DOHH2 (cell line): ENCODE results near the gene MUC21.
"Not testable (repeated sequence)": the region's sequence is repeated elsewhere in the genome, so short reads cannot be mapped to it uniquely, and the experiment has no call there.

Experiments
- H3F3A ChIP-seq: fragments of 200-600 bp; sonication (generic), shearing (Covaris generic); 2 replicates; pipeline ENCODE4 v1.6.0; 2016; ENCODE audit warnings: antibody characterized with exemption, mild to moderate bottlenecking; ENCODE audit not compliant: control insufficient read depth, insufficient read depth
- H3K27ac ChIP-seq: fragments of 200-600 bp; sonication (generic); 2 replicates; pipeline ENCODE4 v1.5.1; 2014; ENCODE audit warnings: low read depth, mild to moderate bottlenecking, low read length, moderate library complexity
- H3K27me3 ChIP-seq: fragments of 200-600 bp; sonication (generic); 2 replicates; pipeline ENCODE4 v1.6.1; 2014; ENCODE audit warnings: mild to moderate bottlenecking, low read length, mixed read lengths; ENCODE audit not compliant: control insufficient read depth
- H3K36me3 ChIP-seq: fragments of 200-600 bp; sonication (generic); 2 replicates; pipeline ENCODE4 v1.6.1; 2014; ENCODE audit warnings: mild to moderate bottlenecking, low read length, moderate library complexity, mixed read lengths; ENCODE audit not compliant: control insufficient read depth
- H3K4me1 ChIP-seq: fragments of 200-600 bp; sonication (generic); 2 replicates; pipeline ENCODE4 v1.6.1; 2014; ENCODE audit warnings: mild to moderate bottlenecking, low read length, mixed read lengths; ENCODE audit not compliant: control insufficient read depth
- H3K4me2 ChIP-seq: fragments of 200-600 bp; sonication (generic); 2 replicates; pipeline ENCODE4 v1.6.0; 2014; ENCODE audit warnings: mild to moderate bottlenecking, low read length, moderate library complexity
- H3K4me3 ChIP-seq: fragments of 200-600 bp; sonication (generic); 2 replicates; pipeline ENCODE4 v1.5.1; 2014; ENCODE audit warnings: mild to moderate bottlenecking, low read length, mixed read lengths
- H3K79me2 ChIP-seq: fragments of 200-600 bp; sonication (generic); 2 replicates; pipeline ENCODE4 v1.6.1; 2014; ENCODE audit warnings: mild to moderate bottlenecking, low read length, mixed read lengths; ENCODE audit not compliant: control insufficient read depth
- H3K9me2 ChIP-seq: fragments of 200-600 bp; sonication (generic); replicated peaks from 2 replicates; pipeline ENCODE4 v1.6.1; 2014; ENCODE audit warnings: mild to moderate bottlenecking, low read length, mixed read lengths; ENCODE audit not compliant: control insufficient read depth
- H3K9me3 ChIP-seq: fragments of 200-600 bp; sonication (generic); 2 replicates; pipeline ENCODE4 v1.6.1; 2014; ENCODE audit warnings: antibody characterized with exemption, low read length, mixed read lengths; ENCODE audit not compliant: control insufficient read depth, insufficient read depth
- H4K20me1 ChIP-seq: fragments of 200-600 bp; sonication (generic); 2 replicates; pipeline ENCODE4 v1.6.0; 2014; ENCODE audit warnings: low read depth, mild to moderate bottlenecking, antibody characterized with exemption, low read length, moderate library complexity; ENCODE audit not compliant: control insufficient read depth, insufficient read depth
- EZH2phosphoT487 ChIP-seq: fragments of 200-600 bp; sonication (generic); IDR thresholded peaks from 2 replicates; pipeline ENCODE4 v1.6.1; 2017; ENCODE audit warnings: borderline replicate concordance, mild to moderate bottlenecking, antibody characterized with exemption, low read length, moderate library complexity, mixed read lengths
- TF ChIP-seq, protein P1 (sequence below): fragments of 200-600 bp; sonication (generic); IDR thresholded peaks from one replicate; pipeline ENCODE4 v1.5.1; 2014; ENCODE audit warnings: antibody characterized with exemption, mild to moderate bottlenecking, low read depth, low read length; ENCODE audit not compliant: poor library complexity, severe bottlenecking

MUC21 gene

GRCh38 chr6:31020057-31020456, 36.5 kb downstream of the MUC21 start:
- H3F3A ChIP-seq, result no peaks in the 10 kb centered on the region
- H3K79me2 ChIP-seq, result no peaks in the 10 kb centered on the region
- no peaks in the 10 kb centered on the region for H4K20me1 ChIP-seq
- no peak overlapping the region for H3K27ac ChIP-seq
- H3K27me3 ChIP-seq, result no peaks in the 10 kb centered on the region
- H3K4me1 ChIP-seq, result no peaks in the 10 kb centered on the region
- no peak for TF ChIP-seq EZH2phosphoT487
- TF ChIP-seq, protein P1, sequence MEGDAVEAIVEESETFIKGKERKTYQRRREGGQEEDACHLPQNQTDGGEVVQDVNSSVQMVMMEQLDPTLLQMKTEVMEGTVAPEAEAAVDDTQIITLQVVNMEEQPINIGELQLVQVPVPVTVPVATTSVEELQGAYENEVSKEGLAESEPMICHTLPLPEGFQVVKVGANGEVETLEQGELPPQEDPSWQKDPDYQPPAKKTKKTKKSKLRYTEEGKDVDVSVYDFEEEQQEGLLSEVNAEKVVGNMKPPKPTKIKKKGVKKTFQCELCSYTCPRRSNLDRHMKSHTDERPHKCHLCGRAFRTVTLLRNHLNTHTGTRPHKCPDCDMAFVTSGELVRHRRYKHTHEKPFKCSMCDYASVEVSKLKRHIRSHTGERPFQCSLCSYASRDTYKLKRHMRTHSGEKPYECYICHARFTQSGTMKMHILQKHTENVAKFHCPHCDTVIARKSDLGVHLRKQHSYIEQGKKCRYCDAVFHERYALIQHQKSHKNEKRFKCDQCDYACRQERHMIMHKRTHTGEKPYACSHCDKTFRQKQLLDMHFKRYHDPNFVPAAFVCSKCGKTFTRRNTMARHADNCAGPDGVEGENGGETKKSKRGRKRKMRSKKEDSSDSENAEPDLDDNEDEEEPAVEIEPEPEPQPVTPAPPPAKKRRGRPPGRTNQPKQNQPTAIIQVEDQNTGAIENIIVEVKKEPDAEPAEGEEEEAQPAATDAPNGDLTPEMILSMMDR, result no peak
- no peaks in the 10 kb centered on the region for H3K36me3 ChIP-seq
- H3K9me3 ChIP-seq, result peaks cover 9% of the 10 kb centered on the region; the same call in 1 of the 2 replicates
- no peak overlapping the region for H3K4me2 ChIP-seq
- no peak overlapping the region for H3K4me3 ChIP-seq
- H3K9me2 ChIP-seq, result no peaks in the 10 kb centered on the region

GRCh38 chr6:31020631-31021255, 37.2 kb downstream of the MUC21 start:
- not testable (repeated sequence) for H3K4me1 ChIP-seq, H3F3A ChIP-seq, H4K20me1 ChIP-seq, H3K27me3 ChIP-seq, H3K36me3 ChIP-seq, H3K4me3 ChIP-seq, H3K9me2 ChIP-seq, H3K27ac ChIP-seq, H3K79me2 ChIP-seq, H3K9me3 ChIP-seq, H3K4me2 ChIP-seq

- not testable (repeated sequence) for H3K4me1 ChIP-seq, H3K79me2 ChIP-seq, H3K27ac ChIP-seq, H3K36me3 ChIP-seq, H3K4me3 ChIP-seq, H4K20me1 ChIP-seq, H3K4me2 ChIP-seq, H3K9me3 ChIP-seq, H3K27me3 ChIP-seq, H3K9me2 ChIP-seq, H3F3A ChIP-seq
Measured at GRCh38 chr6:31021705-31022531, 38.4 kb downstream of the MUC21 start.

GRCh38 chr6:31025595-31025994, 42.1 kb downstream of the MUC21 start:
- H4K20me1 ChIP-seq, result no peaks in the 10 kb centered on the region
- H3K4me2 ChIP-seq, result no peak overlapping the region
- H3K27me3 ChIP-seq, result no peaks in the 10 kb centered on the region
- H3K4me1 ChIP-seq, result no peaks in the 10 kb centered on the region
- H3F3A ChIP-seq, result no peaks in the 10 kb centered on the region
- no peak overlapping the region for H3K4me3 ChIP-seq
- TF ChIP-seq EZH2phosphoT487, result no peak
- no peaks in the 10 kb centered on the region for H3K9me3 ChIP-seq
- H3K36me3 ChIP-seq, result no peaks in the 10 kb centered on the region
- H3K79me2 ChIP-seq, result no peaks in the 10 kb centered on the region
- no peak overlapping the region for H3K27ac ChIP-seq
- H3K9me2 ChIP-seq, result no peaks in the 10 kb centered on the region

- Histone ChIP-seq H3K4me3 (no peak overlapping the region), H3K79me2 (no peaks in the 10 kb centered on the region), H3K27me3 (peaks cover 6% of the 10 kb centered on the region; the same call in 1 of the 2 replicates), H3K4me1 (no peaks in the 10 kb centered on the region), H3F3A (no peaks in the 10 kb centered on the region), H3K36me3 (no peaks in the 10 kb centered on the region), H3K9me2 (no peaks in the 10 kb centered on the region), H3K9me3 (no peaks in the 10 kb centered on the region), H4K20me1 (no peaks in the 10 kb centered on the region), H3K27ac (no peak overlapping the region), H3K4me2 (no peak overlapping the region)
- TF ChIP-seq EZH2phosphoT487, result no peak
- TF ChIP-seq, protein P1, result no peak
Measured at GRCh38 chr6:31031095-31031494, 47.6 kb downstream of the MUC21 start.
